HuH-7.5 (cell line): ENCODE measurements around the gene OR2AG1.

Experiments used
- DNase-seq: peaks from one replicate; pipeline ENCODE4 v3.0.0; 2011; ENCODE audit warnings: low spot score

OR2AG1 gene

GRCh38 chr11:6782720-6783119, at the start of gene OR2AG1:
Gene OR2AG1, plus strand, starts transcription at chr11:6783020. Its CDS starts 2,018 bp downstream, at chr11:6785038.
- no peak for DNase-seq

GRCh38 chr11:6733326-6734275, 49.2 kb upstream of the OR2AG1 start:
- DNase-seq = no peak

- DNase-seq = no peak
Observed at GRCh38 chr11:6734616-6735015, 48.2 kb upstream of the OR2AG1 start.

GRCh38 chr11:6735306-6735705, 47.5 kb upstream of the OR2AG1 start:
- DNase-seq = no peak

- DNase-seq = no peak
Observed at GRCh38 chr11:6736495-6737121, 46.2 kb upstream of the OR2AG1 start.

- DNase-seq = peak; percentile 10
Observed at GRCh38 chr11:6737872-6738466, 44.9 kb upstream of the OR2AG1 start.

GRCh38 chr11:6738590-6738989, 44.2 kb upstream of the OR2AG1 start:
- no peak for DNase-seq

GRCh38 chr11:6742260-6742659, 40.6 kb upstream of the OR2AG1 start:
- DNase-seq = no peak

- no peak for DNase-seq
Observed at GRCh38 chr11:6745018-6745417, 37.8 kb upstream of the OR2AG1 start.

- no peak for DNase-seq
Observed at GRCh38 chr11:6745465-6746015, 37.3 kb upstream of the OR2AG1 start.

GRCh38 chr11:6746086-6746618, 36.7 kb upstream of the OR2AG1 start:
- no peak for DNase-seq

- DNase-seq = no peak
Observed at GRCh38 chr11:6746626-6747025, 36.2 kb upstream of the OR2AG1 start.

- DNase-seq = no peak
Observed at GRCh38 chr11:6747097-6747668, 35.6 kb upstream of the OR2AG1 start.

- peak; percentile 12 for DNase-seq
Observed at GRCh38 chr11:6755303-6755952, 27.4 kb upstream of the OR2AG1 start.

- DNase-seq = no peak
Observed at GRCh38 chr11:6755953-6756347, 26.9 kb upstream of the OR2AG1 start.

GRCh38 chr11:6757373-6757967, 25.4 kb upstream of the OR2AG1 start:
- peak; percentile 6 for DNase-seq

- DNase-seq = no peak
Observed at GRCh38 chr11:6771926-6772893, 10.6 kb upstream of the OR2AG1 start, which contains the start of gene OR2AG2. Gene OR2AG2, minus strand, starts transcription at chr11:6771976. Its CDS starts 3,019 bp downstream, at chr11:6768957.

- DNase-seq = no peak
Observed at GRCh38 chr11:6778518-6778917, 4.3 kb upstream of the OR2AG1 start.

GRCh38 chr11:6780829-6781228, 2.0 kb upstream of the OR2AG1 start:
- no peak for DNase-seq

GRCh38 chr11:6790546-6790945, 7.7 kb downstream of the OR2AG1 start:
- no peak for DNase-seq
